ENCODE results near the gene FILIP1L. TPM values are rescaled to one million over a fixed set of nuclear protein-coding genes. Genes with fewer than 3 reads are reported as not detected.

Gene FILIP1L
- total and polyA plus RNA-seq, 2 donors from 2014 or later, result 5.5 to 25.5 TPM

- no peak for TF ChIP-seq CTCF (IDR thresholded peaks at IDR 0.05; ENCODE audit: borderline replicate concordance, extremely low read depth, insufficient read depth)
- no peak for FAIRE-seq
Observed at GRCh38 chr3:100110162-100110561, 4.1 kb downstream of the FILIP1L start.

GRCh38 chr3:100108464-100109079 lies 5.7 kb downstream of the FILIP1L start:
- no peak for TF ChIP-seq CTCF (IDR thresholded peaks at IDR 0.05; ENCODE audit: borderline replicate concordance, extremely low read depth, insufficient read depth)
- Histone ChIP-seq H3K4me3 (ENCODE audit: low read length in 3 of 3) (no peak overlapping the region), H3K9me3 (ENCODE audit: control insufficient read depth in 2 of 3, insufficient read depth in 1 of 3, low read length in 3 of 3) (no peaks in the 10 kb centered on the region), H3K4me1 (ENCODE audit: control insufficient read depth in 2 of 3, insufficient read depth in 2 of 3, low read depth in 1 of 3, low read length in 3 of 3) (peaks cover 0 to 28% (median 10%) of the 10 kb centered on the region in 3 donors), H3K9ac (ENCODE audit: low read length in 3 of 3) (no peak overlapping the region), H3K36me3 (ENCODE audit: control insufficient read depth in 2 of 3, insufficient read depth in 3 of 3, low read length in 3 of 3) (no peaks in the 10 kb centered on the region), H3K27me3 (ENCODE audit: control insufficient read depth, insufficient read depth, low read length) (no peaks in the 10 kb centered on the region), H3K27ac (ENCODE audit: low read depth in 2 of 2, low read length in 2 of 2) (no peak overlapping the region)
- FAIRE-seq, result no peak
- DNase-seq, result no peak
- intact Hi-C loops (cut with DNase I), result no loop called here

More at GRCh38 chr3:100110162-100110561, 4.1 kb downstream of the FILIP1L start:
- Histone ChIP-seq H3K4me1 (ENCODE audit: control insufficient read depth in 2 of 3, insufficient read depth in 2 of 3, low read depth in 1 of 3, low read length in 3 of 3) (peaks cover 0 to 12% (median 10%) of the 10 kb centered on the region in 3 donors), H3K27ac (ENCODE audit: low read depth in 2 of 2, low read length in 2 of 2) (no peak overlapping the region), H3K4me3 (ENCODE audit: low read length in 3 of 3) (no peak overlapping the region), H3K27me3 (ENCODE audit: control insufficient read depth, insufficient read depth, low read length) (no peaks in the 10 kb centered on the region), H3K9me3 (ENCODE audit: control insufficient read depth in 2 of 3, insufficient read depth in 1 of 3, low read length in 3 of 3) (no peaks in the 10 kb centered on the region), H3K9ac (ENCODE audit: low read length in 3 of 3) (no peak overlapping the region), H3K36me3 (ENCODE audit: control insufficient read depth in 2 of 3, insufficient read depth in 3 of 3, low read length in 3 of 3) (no peaks in the 10 kb centered on the region)
- no peak for DNase-seq
- intact Hi-C loops (cut with DNase I), result no loop called here

DNA sequence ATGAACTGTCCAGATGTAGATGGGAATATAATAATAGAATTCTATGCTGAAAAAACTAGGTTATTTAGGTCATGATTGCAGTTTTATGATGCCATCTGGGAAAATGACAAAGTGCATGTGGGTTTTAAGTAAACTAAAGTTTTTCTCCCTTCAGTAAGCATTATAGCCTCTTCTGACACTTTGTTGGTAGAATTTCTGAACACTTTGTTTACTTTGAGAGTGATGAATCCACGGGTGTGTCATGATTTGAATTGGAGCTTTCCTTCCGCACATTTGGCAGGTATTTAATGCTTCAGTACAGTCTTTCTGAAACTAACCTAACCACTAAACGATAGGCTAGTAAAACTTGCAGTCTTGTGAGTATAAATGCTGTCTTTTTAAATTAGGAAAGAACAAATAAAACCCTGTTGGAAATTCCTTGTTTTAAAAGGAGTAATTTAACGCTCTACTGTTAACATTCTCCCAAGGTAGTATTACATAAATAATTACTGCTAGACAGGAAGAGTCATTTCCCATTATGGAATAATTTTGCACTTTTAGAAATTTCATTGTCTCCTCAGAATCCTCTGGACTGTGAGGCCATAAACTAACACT lies 7.0 kb downstream of the FILIP1L start:
- peak in 1 of 5 donors; percentile 43 for DNase-seq
- Histone ChIP-seq H3K27ac (ENCODE audit: low read depth in 2 of 2, low read length in 2 of 2) (peak overlapping the region in 1 of 2 donors; percentile 30), H3K9ac (ENCODE audit: low read length in 3 of 3) (no peak overlapping the region), H3K36me3 (ENCODE audit: control insufficient read depth in 2 of 3, insufficient read depth in 3 of 3, low read length in 3 of 3) (no peaks in the 10 kb centered on the region), H3K9me3 (ENCODE audit: control insufficient read depth in 2 of 3, insufficient read depth in 1 of 3, low read length in 3 of 3) (no peaks in the 10 kb centered on the region), H3K27me3 (ENCODE audit: control insufficient read depth, insufficient read depth, low read length) (no peaks in the 10 kb centered on the region), H3K4me3 (ENCODE audit: low read length in 3 of 3) (no peak overlapping the region), H3K4me1 (ENCODE audit: control insufficient read depth in 2 of 3, insufficient read depth in 2 of 3, low read depth in 1 of 3, low read length in 3 of 3) (peaks cover 0 to 31% (median 15%) of the 10 kb centered on the region in 3 donors)
- no peak for FAIRE-seq
- intact Hi-C loops (cut with DNase I), result no loop called here
- TF ChIP-seq CTCF (IDR thresholded peaks at IDR 0.05; ENCODE audit: borderline replicate concordance, extremely low read depth, insufficient read depth), result no peak
